NB4 (cell line): Measurements from ENCODE around the gene EXOSC2.

Experiments
- CTCF ChIP-seq: IDR thresholded peaks from one replicate; pipeline ENCODE4 v1.5.1; 2012; ENCODE audit warnings: low read depth, low read length
- MYC ChIP-seq: IDR thresholded peaks from 2 replicates; pipeline ENCODE4 v1.6.1; 2011; ENCODE audit warnings: low read depth, low read length
- POLR2A ChIP-seq: IDR thresholded peaks from 2 replicates; pipeline ENCODE4 v1.6.1; 2011; ENCODE audit warnings: mild to moderate bottlenecking; ENCODE audit not compliant: insufficient read length; ENCODE audit errors: extremely low read depth

GRCh38 chr9:130715270-130715669 is 21.7 kb downstream of the EXOSC2 start:
- TF ChIP-seq CTCF, result no peak
- no peak for TF ChIP-seq POLR2A
- no peak for TF ChIP-seq MYC
